GM12801 (cell line): Measurements from ENCODE around the gene NTPCR.

ENCODE experiments used
- TF ChIP-seq, protein P1 (sequence below): IDR thresholded peaks from one replicate; pipeline ENCODE4 v1.5.1; 2011; ENCODE audit warnings: control low read depth; ENCODE audit not compliant: insufficient read length; ENCODE audit errors: extremely low read depth

Gene NTPCR

DNA sequence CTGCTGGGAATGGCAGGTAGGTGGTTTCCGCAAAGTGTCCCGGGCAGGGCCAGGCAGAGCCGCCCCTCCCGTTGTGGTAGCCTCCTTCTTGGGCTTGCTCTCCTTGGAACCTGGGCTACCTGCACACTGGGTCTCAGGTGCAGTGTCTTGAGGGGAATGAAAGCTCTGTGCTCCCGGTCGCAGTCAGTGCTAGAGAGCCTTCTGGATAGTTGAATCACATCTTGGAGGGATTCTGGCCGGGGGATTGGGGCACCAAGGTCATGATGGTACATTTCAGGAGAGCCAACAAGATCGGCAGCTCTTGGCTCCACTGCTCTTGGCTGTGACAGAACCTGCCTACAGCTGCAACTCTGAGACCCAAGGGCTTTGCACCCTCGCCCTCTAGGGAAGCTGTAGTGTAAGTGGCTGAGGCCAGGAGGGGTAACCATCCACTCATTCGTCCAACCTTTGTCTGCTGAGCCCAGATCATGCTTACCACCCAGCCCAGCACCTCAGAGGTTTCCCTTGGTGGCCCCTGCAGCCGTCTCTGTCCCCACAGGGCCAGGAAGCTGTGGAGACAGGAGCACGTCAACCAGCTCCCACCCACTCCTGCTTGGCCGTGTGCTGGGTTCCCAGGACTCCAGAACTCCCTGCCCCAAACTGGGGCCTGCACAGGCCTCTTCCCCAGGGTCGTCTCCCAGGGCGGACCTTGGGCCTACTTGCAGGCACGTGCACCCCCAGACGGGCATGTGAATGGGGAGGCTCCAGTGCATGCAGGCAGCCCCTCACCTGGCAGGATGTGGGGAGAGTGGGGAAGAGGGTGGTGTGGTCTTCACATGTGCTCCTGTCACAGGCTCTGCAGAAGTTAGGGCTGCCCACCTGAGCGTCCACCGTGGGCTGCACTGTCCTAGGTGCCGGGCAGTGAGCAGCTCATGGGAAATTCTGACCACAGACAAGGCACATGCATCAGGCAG lies 40.0 kb downstream of the NTPCR start:
- TF ChIP-seq, protein P1, sequence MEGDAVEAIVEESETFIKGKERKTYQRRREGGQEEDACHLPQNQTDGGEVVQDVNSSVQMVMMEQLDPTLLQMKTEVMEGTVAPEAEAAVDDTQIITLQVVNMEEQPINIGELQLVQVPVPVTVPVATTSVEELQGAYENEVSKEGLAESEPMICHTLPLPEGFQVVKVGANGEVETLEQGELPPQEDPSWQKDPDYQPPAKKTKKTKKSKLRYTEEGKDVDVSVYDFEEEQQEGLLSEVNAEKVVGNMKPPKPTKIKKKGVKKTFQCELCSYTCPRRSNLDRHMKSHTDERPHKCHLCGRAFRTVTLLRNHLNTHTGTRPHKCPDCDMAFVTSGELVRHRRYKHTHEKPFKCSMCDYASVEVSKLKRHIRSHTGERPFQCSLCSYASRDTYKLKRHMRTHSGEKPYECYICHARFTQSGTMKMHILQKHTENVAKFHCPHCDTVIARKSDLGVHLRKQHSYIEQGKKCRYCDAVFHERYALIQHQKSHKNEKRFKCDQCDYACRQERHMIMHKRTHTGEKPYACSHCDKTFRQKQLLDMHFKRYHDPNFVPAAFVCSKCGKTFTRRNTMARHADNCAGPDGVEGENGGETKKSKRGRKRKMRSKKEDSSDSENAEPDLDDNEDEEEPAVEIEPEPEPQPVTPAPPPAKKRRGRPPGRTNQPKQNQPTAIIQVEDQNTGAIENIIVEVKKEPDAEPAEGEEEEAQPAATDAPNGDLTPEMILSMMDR: no peak

DNA sequence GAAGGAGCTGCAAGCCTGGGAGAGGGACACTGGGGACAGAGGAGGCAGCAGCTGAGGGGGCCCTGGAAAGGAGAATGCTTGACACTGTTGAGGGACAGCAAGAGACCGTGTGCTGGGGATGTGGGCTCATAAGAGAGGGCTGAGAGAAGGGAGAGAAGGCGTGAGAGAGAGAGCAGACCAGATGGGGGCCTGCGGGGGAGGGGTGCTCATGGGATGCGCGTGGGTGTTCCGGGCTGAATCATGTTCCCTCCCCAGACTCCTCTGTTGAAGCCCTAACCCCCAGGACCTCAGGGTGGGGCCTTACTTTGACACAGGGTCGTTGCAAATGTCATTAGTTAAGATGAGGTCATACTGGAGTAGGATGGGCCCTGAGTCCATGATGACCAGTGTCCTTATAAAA lies 40.8 kb downstream of the NTPCR start:
- TF ChIP-seq, protein P1: no peak

DNA sequence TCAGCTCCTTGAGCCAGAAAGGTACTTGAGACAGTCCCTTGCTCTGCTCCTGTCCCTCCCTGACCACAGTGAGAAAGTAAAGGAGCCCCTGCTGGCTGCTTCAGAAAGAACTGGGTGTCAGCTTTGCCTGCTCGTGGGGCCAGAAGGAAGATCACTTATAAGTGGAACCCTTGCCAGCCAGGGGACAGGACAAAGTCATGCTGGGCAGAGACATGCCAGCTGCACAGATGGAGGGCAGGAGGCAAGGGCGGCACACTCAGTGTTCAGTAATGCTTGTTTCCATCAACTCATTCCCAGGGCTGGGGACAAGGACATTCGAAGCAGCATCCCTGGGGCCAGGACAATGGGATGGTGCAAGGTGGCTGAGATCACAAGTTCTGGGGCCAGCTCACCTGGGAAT lies 41.8 kb downstream of the NTPCR start:
- TF ChIP-seq, protein P1: no peak

DNA sequence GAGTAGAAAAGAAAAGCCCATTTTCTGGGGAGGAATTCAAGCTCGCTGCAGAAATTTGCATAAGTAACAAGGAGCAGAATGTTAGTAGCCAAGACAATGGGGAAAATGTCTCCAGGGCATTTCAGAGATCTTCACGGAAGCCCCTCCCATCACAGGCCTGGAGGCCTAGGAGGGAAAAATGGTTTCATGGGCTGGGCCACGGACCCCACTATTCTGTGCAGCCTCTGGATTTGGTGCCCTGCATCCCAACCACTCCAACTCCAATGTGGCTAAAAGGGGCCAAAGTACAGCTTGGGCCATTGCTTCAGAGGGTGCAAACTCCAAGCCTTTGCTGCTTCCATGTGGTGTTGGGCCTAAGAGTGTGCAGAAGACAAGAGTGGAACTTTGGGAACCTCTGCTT lies 43.1 kb downstream of the NTPCR start:
- TF ChIP-seq, protein P1: no peak

DNA sequence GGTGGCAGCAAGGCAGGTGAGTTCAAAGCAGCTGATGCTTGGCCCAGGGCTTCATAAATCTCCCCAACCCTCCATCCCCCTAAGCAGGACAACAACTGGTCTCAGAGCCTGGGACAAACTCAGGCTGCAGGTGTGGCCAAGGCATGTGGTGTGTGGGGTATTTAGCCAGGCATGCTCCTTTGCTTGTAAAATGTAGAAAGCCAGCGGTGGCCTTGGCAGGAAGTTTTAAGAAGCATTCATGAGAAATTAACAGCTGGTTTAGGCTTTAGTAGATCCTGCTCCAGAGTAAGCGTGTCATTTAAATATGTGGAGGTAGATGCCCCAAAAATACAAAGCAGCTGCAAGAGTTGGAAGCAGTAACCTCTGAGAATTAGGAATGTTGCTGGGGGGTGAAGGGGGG lies 44.8 kb downstream of the NTPCR start:
- TF ChIP-seq, protein P1: no peak

DNA sequence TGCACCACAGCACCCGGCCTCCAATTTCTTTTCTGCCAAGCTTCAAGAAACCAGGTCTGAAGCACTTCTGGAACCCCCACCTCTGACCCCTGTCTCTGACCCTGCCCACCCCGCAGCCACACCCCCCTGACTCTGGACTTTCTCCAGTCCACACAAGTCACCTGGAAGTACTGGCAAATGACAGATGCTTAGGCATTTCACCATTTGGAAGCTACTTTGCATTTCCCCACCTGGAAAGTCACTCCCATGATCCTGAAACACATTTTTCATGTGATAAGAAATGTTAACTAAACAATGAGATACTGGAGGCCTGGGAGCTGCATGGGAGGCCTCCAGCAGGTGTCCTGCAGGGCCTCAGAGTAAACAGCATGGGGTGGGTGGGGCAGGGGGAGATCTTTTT lies 45.7 kb downstream of the NTPCR start:
- TF ChIP-seq, protein P1: no peak

DNA sequence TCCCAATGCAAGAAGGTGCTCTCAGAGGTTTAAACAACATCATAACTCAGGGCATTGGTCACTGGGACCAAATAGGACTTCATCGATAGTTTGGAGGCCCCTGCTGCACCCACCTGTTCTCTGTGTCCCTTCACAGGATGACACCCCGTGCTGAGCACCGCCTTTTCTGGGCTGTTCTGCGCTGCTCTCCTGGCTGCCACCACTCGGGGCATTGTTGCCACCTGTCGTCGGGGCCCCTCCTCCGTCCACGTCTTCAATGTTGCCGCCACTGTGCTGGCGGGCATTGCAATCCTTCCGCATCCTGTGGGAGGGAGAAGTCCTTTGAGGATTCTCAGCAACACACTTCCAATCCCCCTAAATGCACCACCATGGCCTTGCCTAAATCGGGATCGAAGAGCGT lies 47.7 kb downstream of the NTPCR start:
- TF ChIP-seq, protein P1: no peak
